Gastrocnemius medialis (tissue), 4 donors: ENCODE measurements around the gene UGT1A9.

Experiments used
- POLR2A ChIP-seq, 2 donors: fragments of 450-650 bp; IDR thresholded peaks; one replicate each; pipeline ENCODE4 v1.6.1; 2017; ENCODE audit warnings: antibody characterized with exemption in 2 of 2, mild to moderate bottlenecking in 2 of 2, moderate library complexity in 2 of 2
- TF ChIP-seq, protein P1 (sequence below), 5 experiments: fragments of 450-650 bp in 3 of 5; fragments of 200-600 bp in 2 of 5; sonication (generic) in 2 of 5; IDR thresholded peaks in 4 of 5; conservative IDR thresholded peaks in 1 of 5; 1 replicate in 4 of 5; 2 replicates in 1 of 5; pipeline ENCODE4 v1.5.1; 2016 to 2019; ENCODE audit warnings: antibody characterized with exemption in 5 of 5, mild to moderate bottlenecking in 3 of 5, moderate library complexity in 3 of 5

DNA sequence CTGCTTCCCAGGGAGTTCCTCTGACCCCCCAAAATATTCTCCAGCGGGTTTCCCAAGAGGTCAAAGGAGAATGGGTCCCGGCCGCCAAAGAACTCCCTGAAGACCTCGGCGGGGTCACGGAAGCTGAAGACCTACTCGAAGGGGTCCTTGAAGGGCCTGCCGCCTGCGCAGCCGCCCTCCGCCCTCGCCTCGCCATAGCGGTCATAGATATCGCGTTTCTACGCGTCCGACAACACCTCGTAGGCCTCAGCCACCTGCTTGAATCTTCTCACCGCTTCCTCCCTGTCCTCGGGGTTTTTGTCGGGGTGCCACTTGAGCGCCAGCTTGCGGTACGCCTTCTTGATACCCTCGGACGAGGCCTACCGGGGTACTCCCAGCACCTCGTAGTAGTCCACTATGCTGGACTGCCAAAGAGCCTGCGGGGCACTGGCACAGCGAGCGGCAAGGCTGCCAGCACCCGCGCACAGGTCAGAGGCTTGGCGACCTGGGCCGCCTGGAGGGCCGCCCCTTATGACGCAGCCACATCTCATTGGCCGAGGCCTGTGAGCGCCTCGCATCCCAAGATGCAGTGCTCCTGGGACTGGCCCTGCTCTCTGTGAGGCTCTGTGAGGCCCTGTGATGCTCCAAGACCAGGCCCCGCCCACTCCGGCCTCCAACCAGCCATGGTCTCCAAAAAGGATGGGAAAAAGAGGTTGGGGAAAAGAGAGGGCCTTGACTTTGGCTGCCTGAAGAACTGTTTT lies 83.3 kb downstream of the UGT1A9 start:
- TF ChIP-seq, protein P1, sequence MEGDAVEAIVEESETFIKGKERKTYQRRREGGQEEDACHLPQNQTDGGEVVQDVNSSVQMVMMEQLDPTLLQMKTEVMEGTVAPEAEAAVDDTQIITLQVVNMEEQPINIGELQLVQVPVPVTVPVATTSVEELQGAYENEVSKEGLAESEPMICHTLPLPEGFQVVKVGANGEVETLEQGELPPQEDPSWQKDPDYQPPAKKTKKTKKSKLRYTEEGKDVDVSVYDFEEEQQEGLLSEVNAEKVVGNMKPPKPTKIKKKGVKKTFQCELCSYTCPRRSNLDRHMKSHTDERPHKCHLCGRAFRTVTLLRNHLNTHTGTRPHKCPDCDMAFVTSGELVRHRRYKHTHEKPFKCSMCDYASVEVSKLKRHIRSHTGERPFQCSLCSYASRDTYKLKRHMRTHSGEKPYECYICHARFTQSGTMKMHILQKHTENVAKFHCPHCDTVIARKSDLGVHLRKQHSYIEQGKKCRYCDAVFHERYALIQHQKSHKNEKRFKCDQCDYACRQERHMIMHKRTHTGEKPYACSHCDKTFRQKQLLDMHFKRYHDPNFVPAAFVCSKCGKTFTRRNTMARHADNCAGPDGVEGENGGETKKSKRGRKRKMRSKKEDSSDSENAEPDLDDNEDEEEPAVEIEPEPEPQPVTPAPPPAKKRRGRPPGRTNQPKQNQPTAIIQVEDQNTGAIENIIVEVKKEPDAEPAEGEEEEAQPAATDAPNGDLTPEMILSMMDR (IDR thresholded peaks at IDR 0.05 in 4 of 5, conservative IDR thresholded peaks at IDR 0.05 in 1 of 5) = no peak
- TF ChIP-seq POLR2A (IDR thresholded peaks at IDR 0.05) = no peak
